Neuron (in vitro differentiated cells): Measurements from ENCODE around the gene ABCA4.

Experiments
- H2AFZ ChIP-seq: one replicate; pipeline ENCODE4 v1.6.1; 2013; ENCODE audit warnings: low read depth, mild to moderate bottlenecking, inconsistent platforms, low read length, moderate library complexity
- H3K27me3 ChIP-seq: one replicate; pipeline ENCODE4 v1.6.1; 2013; ENCODE audit warnings: low read length; ENCODE audit not compliant: insufficient read depth
- H3K36me3 ChIP-seq: one replicate; pipeline ENCODE4 v1.6.1; 2013; ENCODE audit warnings: low read length; ENCODE audit not compliant: insufficient read depth
- H3K4me1 ChIP-seq: one replicate; pipeline ENCODE4 v1.6.1; 2013; ENCODE audit warnings: low read length; ENCODE audit not compliant: insufficient read depth
- H3K4me3 ChIP-seq: 2 replicates; pipeline ENCODE4 v1.5.1; 2013; ENCODE audit warnings: mild to moderate bottlenecking, low read length, moderate library complexity
- H3K9me3 ChIP-seq: one replicate; pipeline ENCODE4 v1.6.1; 2013; ENCODE audit warnings: low read length

The ABCA4 gene

GRCh38 chr1:94014635-94015488, 106.1 kb downstream of the ABCA4 start:
- peaks cover 15% of the 10 kb centered on the region for H3K4me1 ChIP-seq
- H2AFZ ChIP-seq, result no peak overlapping the region
- H3K4me3 ChIP-seq, result no peak overlapping the region
- H3K36me3 ChIP-seq, result no peaks in the 10 kb centered on the region
- H3K27me3 ChIP-seq, result peaks cover 11% of the 10 kb centered on the region
- H3K9me3 ChIP-seq, result no peaks in the 10 kb centered on the region

- peaks cover 15% of the 10 kb centered on the region for H3K4me1 ChIP-seq
- H3K9me3 ChIP-seq, result no peaks in the 10 kb centered on the region
- H3K4me3 ChIP-seq, result no peak overlapping the region
- peaks cover 8% of the 10 kb centered on the region for H3K27me3 ChIP-seq
- no peak overlapping the region for H2AFZ ChIP-seq
- H3K36me3 ChIP-seq, result no peaks in the 10 kb centered on the region
These were observed 106.9 kb downstream of the ABCA4 start for GRCh38 chr1:94014087-94014486.

DNA sequence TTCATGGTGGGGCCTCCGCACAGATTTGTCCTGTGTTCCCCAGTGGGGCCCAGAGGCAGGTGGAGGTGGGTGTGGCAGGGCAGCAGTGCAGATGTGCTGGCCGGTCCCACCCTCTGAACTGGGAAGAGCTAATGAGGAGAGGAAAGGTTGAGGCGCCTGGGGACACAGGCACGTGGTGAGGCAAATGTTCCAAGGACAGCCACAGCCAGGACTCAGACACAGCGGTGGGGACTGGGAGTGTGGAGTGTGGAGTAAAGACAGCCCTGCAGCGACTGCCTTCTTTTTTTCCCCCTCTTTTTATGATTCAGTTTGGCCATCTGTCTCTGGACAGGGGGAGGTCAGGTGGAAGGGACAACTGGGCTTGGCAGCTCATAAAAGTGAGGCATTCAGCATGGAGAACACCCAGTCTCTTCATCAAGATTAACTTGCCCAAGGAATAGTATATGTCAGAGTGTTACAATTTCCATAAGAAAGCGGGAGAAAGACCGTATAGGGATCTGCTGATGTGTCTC, 107.5 kb downstream of the ABCA4 start:
- Histone ChIP-seq H2AFZ (no peak overlapping the region), H3K36me3 (no peaks in the 10 kb centered on the region), H3K27me3 (peaks cover 8% of the 10 kb centered on the region), H3K4me3 (no peak overlapping the region), H3K9me3 (no peaks in the 10 kb centered on the region), H3K4me1 (peaks cover 15% of the 10 kb centered on the region)

GRCh38 chr1:94012708-94013366, 108.1 kb downstream of the ABCA4 start:
- H3K27me3 ChIP-seq, result peaks cover 12% of the 10 kb centered on the region
- peak overlapping the region; percentile 7 for H3K4me3 ChIP-seq
- H3K9me3 ChIP-seq, result no peaks in the 10 kb centered on the region
- H3K4me1 ChIP-seq, result peaks cover 15% of the 10 kb centered on the region
- H3K36me3 ChIP-seq, result no peaks in the 10 kb centered on the region
- peak overlapping the region; percentile 37 for H2AFZ ChIP-seq

DNA sequence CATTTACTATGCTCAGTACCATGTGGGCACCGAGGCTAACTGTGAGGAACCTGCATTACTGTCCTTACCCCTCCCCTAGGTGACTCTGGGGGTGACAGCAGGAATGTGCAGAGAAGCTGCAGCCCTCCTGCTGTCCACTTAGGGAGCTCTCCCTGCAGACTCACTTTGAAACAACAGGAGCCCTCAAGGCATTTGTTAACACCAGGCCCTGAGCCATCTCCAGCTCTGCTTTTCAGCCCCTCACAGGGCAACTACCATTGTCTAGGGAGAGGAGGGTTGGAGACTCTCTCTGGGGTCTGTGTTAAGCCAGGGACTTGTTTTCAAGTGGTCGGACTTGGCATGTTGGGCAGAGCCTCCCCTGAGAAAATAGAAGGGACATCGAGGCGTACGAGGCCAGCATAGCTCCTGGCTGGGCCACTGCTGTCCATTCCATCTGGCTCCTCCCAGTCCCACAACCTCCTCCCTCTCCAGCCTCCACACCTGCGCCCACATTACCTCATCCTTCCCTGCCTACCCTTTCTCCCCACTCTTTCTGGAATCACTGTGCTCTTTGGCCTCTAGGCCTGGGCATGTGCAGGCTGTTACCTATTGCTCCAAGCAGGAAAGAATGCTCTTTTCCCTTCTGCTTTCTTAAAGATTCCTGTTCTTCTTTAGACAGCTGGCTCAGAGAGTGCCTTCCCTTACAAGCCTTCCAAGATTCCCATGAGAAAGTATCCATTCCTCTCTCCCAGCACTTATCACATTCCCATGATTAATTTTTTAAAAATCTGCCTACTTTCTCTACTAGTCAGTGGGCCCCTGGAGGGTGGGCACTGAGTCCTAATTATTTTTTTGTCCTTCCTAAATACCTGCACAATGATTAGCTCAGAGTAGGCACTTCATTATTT, 109.0 kb downstream of the ABCA4 start:
- no peaks in the 10 kb centered on the region for H3K36me3 ChIP-seq
- H3K4me1 ChIP-seq, result peaks cover 15% of the 10 kb centered on the region
- H3K4me3 ChIP-seq, result no peak overlapping the region
- peaks cover 6% of the 10 kb centered on the region for H3K27me3 ChIP-seq
- no peak overlapping the region for H2AFZ ChIP-seq
- no peaks in the 10 kb centered on the region for H3K9me3 ChIP-seq

DNA sequence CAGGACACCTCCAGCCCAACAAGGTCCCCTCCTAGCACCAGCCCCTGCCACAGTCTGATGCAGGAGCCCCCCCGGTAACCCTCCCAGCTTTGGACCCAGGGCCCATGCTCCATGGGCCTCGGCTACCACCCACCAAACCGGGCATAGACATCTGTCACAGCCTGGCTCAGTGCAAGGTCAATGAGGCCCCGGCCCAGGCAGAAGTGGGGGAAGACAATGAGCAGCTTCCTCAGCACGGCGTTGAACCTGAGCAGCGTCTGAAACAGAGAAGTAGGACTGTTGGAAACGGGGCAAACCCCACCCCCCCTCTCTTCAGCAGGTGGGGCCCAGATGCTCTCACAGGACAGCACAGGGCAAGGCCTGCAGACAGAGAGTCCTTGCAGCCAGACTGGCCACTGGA, 109.8 kb downstream of the ABCA4 start:
- Histone ChIP-seq H2AFZ (no peak overlapping the region), H3K9me3 (no peaks in the 10 kb centered on the region), H3K27me3 (peaks cover 6% of the 10 kb centered on the region), H3K36me3 (no peaks in the 10 kb centered on the region), H3K4me1 (peaks cover 15% of the 10 kb centered on the region), H3K4me3 (no peak overlapping the region)

DNA sequence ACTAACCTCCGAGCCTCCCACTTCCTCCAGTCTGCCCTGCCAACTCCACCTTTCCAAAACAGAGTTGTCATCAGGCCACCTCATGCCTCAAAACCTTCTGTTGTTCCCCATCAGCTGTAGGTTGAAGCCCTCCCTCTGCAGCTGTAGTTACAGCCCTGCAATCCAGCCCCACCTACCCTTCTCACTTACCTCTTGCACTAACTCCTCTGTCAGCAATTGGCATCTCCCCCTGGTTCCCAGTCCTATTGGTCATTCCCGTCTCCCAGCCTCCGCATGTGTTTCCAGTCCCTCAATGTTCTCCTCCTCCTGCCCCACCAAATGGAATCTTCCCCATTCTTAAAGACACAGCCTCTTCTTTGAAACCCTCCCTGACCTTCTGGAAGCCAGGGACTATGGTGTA, 111.6 kb downstream of the ABCA4 start:
- Histone ChIP-seq H3K4me1 (peaks cover 15% of the 10 kb centered on the region), H3K9me3 (no peaks in the 10 kb centered on the region), H3K4me3 (no peak overlapping the region), H2AFZ (no peak overlapping the region), H3K27me3 (peaks cover 5% of the 10 kb centered on the region), H3K36me3 (no peaks in the 10 kb centered on the region)

- no peaks in the 10 kb centered on the region for H3K36me3 ChIP-seq
- H3K4me1 ChIP-seq, result no peaks in the 10 kb centered on the region
- H3K4me3 ChIP-seq, result no peak overlapping the region
- peaks cover 4% of the 10 kb centered on the region for H3K27me3 ChIP-seq
- H3K9me3 ChIP-seq, result no peaks in the 10 kb centered on the region
- H2AFZ ChIP-seq, result no peak overlapping the region
These were observed 114.3 kb downstream of the ABCA4 start for GRCh38 chr1:94006604-94007003.

- Histone ChIP-seq H3K4me3 (no peak overlapping the region), H3K36me3 (no peaks in the 10 kb centered on the region), H2AFZ (no peak overlapping the region), H3K9me3 (no peaks in the 10 kb centered on the region), H3K27me3 (peaks cover 4% of the 10 kb centered on the region), H3K4me1 (no peaks in the 10 kb centered on the region)
These were observed 116.0 kb downstream of the ABCA4 start for GRCh38 chr1:94004924-94005323.

DNA sequence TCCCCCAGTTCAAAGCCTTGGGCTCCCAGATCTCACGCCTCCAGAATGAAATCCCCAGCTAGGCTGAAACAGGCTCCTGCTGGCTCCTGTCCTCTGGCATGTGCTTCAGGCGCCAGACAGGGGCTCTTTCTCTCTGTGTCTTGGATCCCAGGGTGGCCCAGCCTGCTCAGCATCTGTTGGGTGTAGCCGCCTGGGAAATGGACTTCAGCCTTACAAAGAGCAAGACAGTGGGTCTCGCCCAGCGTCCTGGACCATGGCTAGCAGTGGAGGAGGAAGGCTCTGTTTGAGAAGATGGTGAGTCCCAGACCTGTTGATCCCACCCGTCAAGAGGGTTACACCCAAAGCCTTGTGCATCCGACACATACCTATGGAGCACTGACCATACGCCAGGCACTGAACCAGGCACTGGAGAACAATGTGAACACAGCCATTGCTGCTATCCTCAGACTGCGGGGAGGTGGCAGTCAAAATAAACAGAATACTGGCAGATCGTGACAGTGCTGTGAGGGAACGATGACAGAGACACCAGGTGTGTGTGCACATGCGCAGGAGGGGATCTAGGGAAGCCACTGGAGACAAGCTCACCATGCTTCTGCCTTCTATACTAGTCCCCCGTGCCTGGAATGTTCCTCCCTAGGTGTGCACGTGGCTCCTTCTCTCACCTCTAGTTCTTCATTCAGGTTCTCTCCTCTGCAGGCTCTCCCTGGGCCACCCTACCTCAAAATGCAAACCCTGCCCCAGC, 118.7 kb downstream of the ABCA4 start:
- H3K4me3 ChIP-seq, result no peak overlapping the region
- H3K4me1 ChIP-seq, result no peaks in the 10 kb centered on the region
- no peak overlapping the region for H2AFZ ChIP-seq
- H3K36me3 ChIP-seq, result no peaks in the 10 kb centered on the region
- H3K9me3 ChIP-seq, result no peaks in the 10 kb centered on the region
- no peaks in the 10 kb centered on the region for H3K27me3 ChIP-seq

DNA sequence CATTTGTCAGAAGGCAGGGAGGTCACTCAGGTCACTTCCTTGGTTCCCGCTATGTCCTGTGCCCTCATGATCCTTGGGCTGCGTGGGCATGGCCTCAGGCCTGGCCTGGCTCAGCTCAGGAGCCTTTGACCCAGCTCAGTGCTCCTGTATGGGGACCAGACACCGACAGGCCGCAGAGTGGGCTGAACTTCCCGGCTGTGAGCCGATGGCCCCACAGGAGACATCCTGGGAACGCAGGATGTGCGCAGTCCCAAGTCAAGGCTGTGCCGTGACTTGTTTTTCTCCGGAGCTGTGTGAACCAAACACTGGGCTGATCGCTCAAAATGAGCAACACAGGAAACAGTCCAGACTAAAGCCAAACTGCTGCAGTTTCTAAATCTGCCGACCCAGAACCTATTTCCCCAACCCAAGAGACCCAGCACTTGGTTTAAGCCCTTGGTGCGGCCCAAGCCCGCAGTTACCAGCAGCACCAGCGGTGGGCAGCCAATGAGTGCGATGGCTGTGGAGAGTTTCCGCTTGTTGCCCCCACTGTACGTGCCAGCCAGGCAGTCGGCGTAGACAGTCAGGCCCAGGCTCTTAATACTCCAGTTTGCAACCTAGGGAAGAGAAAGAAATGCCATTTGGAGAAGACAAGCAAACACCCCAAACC, 119.4 kb downstream of the ABCA4 start:
- Histone ChIP-seq H3K27me3 (no peaks in the 10 kb centered on the region), H3K36me3 (no peaks in the 10 kb centered on the region), H3K4me1 (no peaks in the 10 kb centered on the region), H3K9me3 (no peaks in the 10 kb centered on the region), H2AFZ (no peak overlapping the region), H3K4me3 (no peak overlapping the region)
